Right lobe of liver (tissue), 6 donors: ENCODE measurements around the gene NPW. TPM values are rescaled to one million over a fixed set of nuclear protein-coding genes. Genes with fewer than 3 reads are reported as not detected.
A peak's percentile ranks its signal among the peaks of the same experiment; 100 is the strongest.

ENCODE experiments used
- ATAC-seq, 4 donors: fragments of 200-7000 bp; cut with Tn5 transposase; one replicate each; pipeline ENCODE4 v1.9.1; 2020; ENCODE audit warnings: mild to moderate bottlenecking in 4 of 4, moderate library complexity in 4 of 4
- DNase-seq, 3 donors: peaks; one replicate each; pipeline ENCODE4 v3.0.0-alpha.2; 2020
- H3K27ac ChIP-seq, 3 donors: fragments of 200-600 bp; one replicate each; pipeline ENCODE4 v1.8.0; 2022
- H3K27me3 ChIP-seq, 2 donors: fragments of 200-600 bp; one replicate each; pipeline ENCODE4 v1.8.0; 2022
- H3K36me3 ChIP-seq, 4 donors: fragments of 200-600 bp; sonication (generic) in 1 of 4; one replicate each; pipeline versions ENCODE4 v1.5.1 to v1.8.0; 2017 to 2022; ENCODE audit warnings: control low read depth in 1 of 4
- H3K4me1 ChIP-seq, 4 donors: fragments of 200-600 bp; sonication (generic) in 1 of 4; one replicate each; pipeline versions ENCODE4 v1.5.1 to v1.8.0; 2017 to 2022; ENCODE audit warnings: control low read depth in 1 of 4
- H3K4me3 ChIP-seq, 3 donors: fragments of 200-600 bp; one replicate each; pipeline ENCODE4 v1.8.0; 2022
- H3K9me3 ChIP-seq, 4 donors: fragments of 200-600 bp; sonication (generic) in 1 of 4; one replicate each; pipeline versions ENCODE4 v1.5.1 to v1.8.0; 2017 to 2022; ENCODE audit warnings: control low read depth in 1 of 4
- POLR2A ChIP-seq: fragments of 450-650 bp; IDR thresholded peaks from one replicate; pipeline ENCODE4 v1.6.1; 2017; ENCODE audit warnings: antibody characterized with exemption, mild to moderate bottlenecking
- WGBS: methylation state at CpG from one replicate; pipeline ENCODE4 v1.1.6; 2018; ENCODE audit warnings: low coverage, low lambda C conversion rate; ENCODE audit not compliant: insufficient coverage; ENCODE audit errors: missing lambda C conversion rate; 5-methylcytosine and 5-hydroxymethylcytosine counted together
- intact Hi-C, 2 donors: fragments of 100-400 bp; cut with DNase I; formaldehyde crosslinking; loops; one replicate each; pipeline versions ENCODE4 v1.11.2 to v1.14.1; 2022
- total RNA-seq, 6 experiments: library from RNA; depleted of rRNA in 2 of 6; stranded (reverse); fragments of >200 nt in 2 of 6; fragmentation: NEBNext Ultra II Directional in 3 of 6; extraction: Animal tissue kit (Norgen Biotek cat#: 25700) in 3 of 6; gene quantifications; one replicate each; pipeline versions ENCODE4 v1.1.0 to v1.2.4, GENCODE V29; 2016 to 2023
- TF ChIP-seq, protein P1 (sequence below), 4 donors: fragments of 200-600 bp in 3 of 4; fragments of 450-650 bp in 1 of 4; IDR thresholded peaks; one replicate each; pipeline versions ENCODE4 v1.5.1 to v1.8.0; 2016 to 2022; ENCODE audit warnings: antibody characterized with exemption in 4 of 4, mild to moderate bottlenecking in 2 of 4
- donor health status: DM: no; HTN: yes; CAD: no.
- donor health status: DM: no; HTN: no; CAD: no.
- donor health status: DM: no; HTN: no; CAD: no.
- donor health status: DM: no; HTN: yes; CAD: no.
- donor health status: DM: no; HTN: yes; CAD: no.

NPW gene
- total RNA-seq, 6 experiments from 2014 or later: 2.7 to 12.3 (median 8.2) TPM

GRCh38 chr16:1984347-1985225, 35.0 kb upstream of the NPW start:
- DNase-seq (peak; percentile 69 to 79 (median 78)), ATAC-seq (peak; percentile 4 to 41 (median 28))
- peaks cover 0 to 18% (median 8%) of the 10 kb centered on the region in 4 donors for H3K4me1 ChIP-seq
- no peaks in the 10 kb centered on the region for H3K27me3 ChIP-seq
- TF ChIP-seq POLR2A: no peak
- TF ChIP-seq, protein P1, sequence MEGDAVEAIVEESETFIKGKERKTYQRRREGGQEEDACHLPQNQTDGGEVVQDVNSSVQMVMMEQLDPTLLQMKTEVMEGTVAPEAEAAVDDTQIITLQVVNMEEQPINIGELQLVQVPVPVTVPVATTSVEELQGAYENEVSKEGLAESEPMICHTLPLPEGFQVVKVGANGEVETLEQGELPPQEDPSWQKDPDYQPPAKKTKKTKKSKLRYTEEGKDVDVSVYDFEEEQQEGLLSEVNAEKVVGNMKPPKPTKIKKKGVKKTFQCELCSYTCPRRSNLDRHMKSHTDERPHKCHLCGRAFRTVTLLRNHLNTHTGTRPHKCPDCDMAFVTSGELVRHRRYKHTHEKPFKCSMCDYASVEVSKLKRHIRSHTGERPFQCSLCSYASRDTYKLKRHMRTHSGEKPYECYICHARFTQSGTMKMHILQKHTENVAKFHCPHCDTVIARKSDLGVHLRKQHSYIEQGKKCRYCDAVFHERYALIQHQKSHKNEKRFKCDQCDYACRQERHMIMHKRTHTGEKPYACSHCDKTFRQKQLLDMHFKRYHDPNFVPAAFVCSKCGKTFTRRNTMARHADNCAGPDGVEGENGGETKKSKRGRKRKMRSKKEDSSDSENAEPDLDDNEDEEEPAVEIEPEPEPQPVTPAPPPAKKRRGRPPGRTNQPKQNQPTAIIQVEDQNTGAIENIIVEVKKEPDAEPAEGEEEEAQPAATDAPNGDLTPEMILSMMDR (IDR thresholded peaks at IDR 0.05): no peak
- no peaks in the 10 kb centered on the region for H3K9me3 ChIP-seq
- peaks cover 0 to 13% (median 0%) of the 10 kb centered on the region in 4 donors for H3K36me3 ChIP-seq
- peak overlapping the region; percentile 75 to 98 (median 91) for H3K4me3 ChIP-seq
- intact Hi-C loops: no loop called here
- H3K27ac ChIP-seq: peak overlapping the region; percentile 72 to 79 (median 78)
- 4% methylated on average over 24 of the region's 58 CpGs for WGBS

- Histone ChIP-seq H3K36me3 (peaks cover 0 to 13% (median 0%) of the 10 kb centered on the region in 4 donors), H3K4me1 (peaks cover 0 to 18% (median 10%) of the 10 kb centered on the region in 4 donors), H3K4me3 (peak overlapping the region in 1 of 3 donors; percentile 75), H3K27ac (no peak overlapping the region), H3K27me3 (peaks cover 0 to 3% of the 10 kb centered on the region in 2 donors), H3K9me3 (no peaks in the 10 kb centered on the region)
- intact Hi-C loops: no loop called here
- DNase-seq (no peak), ATAC-seq (no peak)
- no CpG with 5 or more reads among the region's 14 CpGs for WGBS
- TF ChIP-seq POLR2A: no peak
- TF ChIP-seq, protein P1 (IDR thresholded peaks at IDR 0.05): no peak
Observed at GRCh38 chr16:1985466-1986150, 34.0 kb upstream of the NPW start.

GRCh38 chr16:1987198-1987597, 32.4 kb upstream of the NPW start:
- no peak for ATAC-seq
- intact Hi-C loops: no loop called here
- Histone ChIP-seq H3K4me1 (peaks cover 0 to 23% (median 13%) of the 10 kb centered on the region in 4 donors), H3K4me3 (no peak overlapping the region), H3K36me3 (peaks cover 0 to 13% (median 0%) of the 10 kb centered on the region in 4 donors), H3K27ac (no peak overlapping the region), H3K27me3 (peaks cover 0 to 7% of the 10 kb centered on the region in 2 donors), H3K9me3 (no peaks in the 10 kb centered on the region)
- no peak for DNase-seq
- TF ChIP-seq POLR2A: no peak
- TF ChIP-seq, protein P1 (IDR thresholded peaks at IDR 0.05): no peak
- 89% methylated on average over 6 of the region's 10 CpGs for WGBS

DNA sequence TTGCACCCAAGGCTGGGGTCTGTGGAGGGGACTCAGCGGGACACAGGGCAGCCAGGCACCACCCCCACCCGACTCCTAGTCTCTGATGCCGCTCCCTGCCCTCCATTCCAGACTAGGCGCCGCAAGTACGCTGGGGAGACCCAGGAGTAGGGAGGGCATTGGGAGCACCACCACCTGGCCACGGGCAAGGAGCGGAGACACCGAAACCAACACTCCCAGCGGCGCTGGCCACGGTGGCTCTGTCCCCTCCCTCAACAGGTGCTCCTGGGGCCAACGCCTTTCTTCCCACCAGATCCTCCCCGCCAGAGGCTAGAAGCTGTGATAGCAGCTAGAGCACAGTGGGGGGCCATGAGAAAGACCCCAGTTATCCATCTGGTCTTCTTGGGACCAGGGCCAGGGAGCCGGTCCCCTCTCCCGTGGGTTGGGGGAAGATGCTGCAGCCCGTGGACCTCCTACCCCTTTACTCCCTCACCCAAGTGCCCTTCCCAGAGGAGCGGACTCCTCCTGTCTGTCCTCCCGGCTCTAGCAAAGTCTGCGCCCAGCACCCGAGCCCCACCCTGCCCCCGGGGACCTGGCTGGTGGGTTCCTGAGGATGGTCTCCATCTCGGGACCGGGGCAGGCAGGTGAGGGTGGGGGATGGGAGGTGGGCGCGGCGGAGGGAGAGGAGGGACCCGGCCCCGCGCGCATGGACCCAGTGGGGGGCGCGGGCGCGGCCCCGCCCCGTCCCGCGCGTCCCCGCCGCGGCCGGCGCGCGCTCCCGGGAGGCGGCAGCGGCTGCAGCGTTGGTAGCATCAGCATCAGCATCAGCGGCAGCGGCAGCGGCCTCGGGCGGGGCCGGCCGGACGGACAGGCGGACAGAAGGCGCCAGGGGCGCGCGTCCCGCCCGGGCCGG, 30.1 kb upstream of the NPW start, which contains the start of gene SYNGR3:
TSS of gene SYNGR3 (plus strand) at position 762 of the 892 bp plus-strand sequence. CDS start 133 bp downstream, outside the sequence.
- TF ChIP-seq, protein P1 (IDR thresholded peaks at IDR 0.05): no peak
- TF ChIP-seq POLR2A: no peak
- H3K4me1 ChIP-seq: peaks cover 0 to 25% (median 8%) of the 10 kb centered on the region in 4 donors
- H3K4me3 ChIP-seq: no peak within 1 kb of the TSS
- DNase-seq (peak in 1 of 3 donors; percentile 26), ATAC-seq (no peak)
- 8% methylated on average over 8 of the region's 67 CpGs for WGBS
- H3K9me3 ChIP-seq: no peaks in the 10 kb centered on the region
- no peak within 1 kb of the TSS for H3K27ac ChIP-seq
- H3K36me3 ChIP-seq: peaks cover 0 to 13% (median 0%) of the 10 kb centered on the region in 4 donors
- peaks cover 0 to 7% of the 10 kb centered on the region in 2 donors for H3K27me3 ChIP-seq
- intact Hi-C loops: no loop called here
